ENCODE data around the gene NPM3.
A peak's percentile ranks its signal among the peaks of the same experiment; 100 is the strongest.

NPM3 gene

DNA sequence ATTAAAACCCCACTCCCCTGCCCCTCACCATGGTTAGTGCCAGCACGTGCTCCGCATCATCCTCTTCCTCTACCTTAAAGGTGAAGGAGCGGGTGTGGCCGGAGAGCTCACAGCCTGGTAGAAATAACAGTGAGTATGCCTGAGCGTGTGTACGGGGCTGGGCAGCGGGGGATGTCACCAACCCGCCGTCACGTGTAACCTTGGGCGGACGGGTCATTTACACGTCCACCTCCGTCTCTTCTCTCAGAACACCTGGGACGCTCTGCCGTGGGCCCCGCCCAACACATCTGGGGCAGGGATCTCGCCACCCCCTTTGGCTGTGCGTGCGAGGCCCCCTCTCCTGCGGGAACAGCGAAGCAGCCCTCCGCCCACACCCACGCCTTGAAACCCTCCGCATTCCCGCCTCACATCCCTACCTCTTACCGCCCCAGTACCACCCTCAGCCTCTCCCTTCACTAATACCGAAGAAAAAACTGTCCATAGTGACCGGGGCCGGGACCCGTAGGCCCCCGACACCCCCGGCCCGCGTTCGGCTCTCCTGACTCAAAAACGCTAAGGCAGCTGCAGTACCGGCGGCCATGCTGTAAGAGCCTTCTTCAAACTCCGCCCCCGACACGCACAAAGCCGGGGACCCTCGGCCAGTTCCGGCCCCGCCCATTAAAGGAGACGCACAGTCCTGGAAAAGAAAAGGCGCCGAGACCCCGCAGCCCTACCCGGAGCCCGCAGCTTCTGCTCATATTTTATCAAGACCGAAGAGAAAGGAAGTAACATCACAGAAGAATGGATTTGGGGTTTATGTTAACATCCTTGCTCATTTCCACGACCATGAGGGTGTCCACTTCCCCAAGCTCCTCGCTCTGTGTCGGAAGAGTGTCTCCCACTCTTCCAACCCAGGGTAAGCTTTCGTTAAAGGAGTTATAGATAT, at the start of gene NPM3:
Gene NPM3 (minus strand): TSS at position 636 of the 925 bp plus-strand sequence. CDS start 56 bp downstream, at position 580.
- peak; percentile 80 to 82 for DNase-seq (ENCODE audit: low read depth in 2 of 2)

GRCh38 chr10:101832325-101832771, 49.1 kb upstream of the NPM3 start:
- no peak for DNase-seq (ENCODE audit: low read depth in 2 of 2)

DNA sequence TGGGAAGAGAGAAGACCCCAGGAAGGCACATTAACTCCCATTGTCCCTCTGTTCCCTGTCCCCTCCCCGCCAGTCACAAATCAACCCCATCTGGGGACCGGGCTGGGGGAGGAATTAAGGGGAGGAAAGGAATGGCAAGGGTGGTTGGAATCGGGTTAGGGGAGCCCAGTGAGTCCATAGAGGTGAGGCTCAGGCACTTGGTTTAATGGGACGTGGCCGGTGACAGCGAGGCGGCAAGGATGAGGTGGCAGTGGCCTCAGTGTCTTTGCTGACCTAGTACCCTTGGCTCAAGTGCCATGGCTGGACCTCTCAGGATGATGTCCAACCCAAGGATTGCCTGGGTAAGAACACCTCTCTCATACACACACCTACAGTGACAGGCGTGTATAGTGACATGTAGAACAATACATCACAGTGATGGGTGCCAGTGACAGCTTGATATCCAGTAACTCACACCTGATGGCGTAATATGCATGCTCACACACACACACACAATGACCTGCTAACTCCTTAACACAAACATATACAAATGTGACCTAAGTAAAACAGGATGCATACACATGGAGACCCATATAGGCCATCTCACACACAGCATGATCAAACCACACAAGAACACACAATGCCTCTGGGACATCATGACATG, 48.0 kb upstream of the NPM3 start:
- no peak for DNase-seq (ENCODE audit: low read depth in 2 of 2)

GRCh38 chr10:101830322-101831168, 47.3 kb upstream of the NPM3 start:
- DNase-seq (ENCODE audit: low read depth in 2 of 2), result peak; percentile 81 to 85

DNA sequence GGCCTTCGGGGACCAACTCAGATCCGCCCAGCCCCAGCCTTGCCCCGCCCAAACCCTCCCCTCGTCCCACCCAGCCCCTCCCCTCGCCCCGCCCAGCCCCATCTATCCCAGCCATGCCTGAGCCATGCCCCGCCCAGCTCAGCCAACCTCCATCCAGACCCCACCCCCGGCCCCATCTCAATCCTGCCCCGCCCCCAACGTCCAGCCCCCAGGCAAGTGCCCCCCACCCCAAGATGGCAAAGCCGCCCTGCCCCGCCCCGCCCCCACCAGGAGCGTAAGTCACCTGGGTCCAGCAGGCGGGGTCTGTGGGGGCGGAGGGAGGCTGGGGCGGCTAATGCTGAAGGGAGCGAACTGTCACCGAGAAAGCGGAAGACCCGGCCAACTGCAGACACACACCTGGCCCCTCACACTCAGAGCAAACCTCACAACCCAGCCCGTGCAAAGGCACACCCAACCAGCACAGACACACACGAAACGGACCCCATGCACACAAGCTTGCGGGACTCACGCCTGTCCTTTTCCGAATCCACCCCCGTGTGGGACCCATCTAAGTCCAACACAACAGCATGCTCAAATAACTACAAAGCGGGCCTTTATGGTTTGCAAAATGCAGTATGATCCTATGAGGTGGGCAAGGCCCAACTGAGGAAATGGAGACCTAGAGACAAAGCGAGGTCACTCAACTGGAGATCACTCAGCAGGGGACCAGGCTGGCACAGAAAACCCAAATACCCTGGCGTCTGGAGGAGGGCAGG, 46.5 kb upstream of the NPM3 start:
- DNase-seq (ENCODE audit: low read depth in 2 of 2), result peak; percentile 36 to 55

GRCh38 chr10:101828766-101829551, 45.7 kb upstream of the NPM3 start:
- DNase-seq (ENCODE audit: low read depth in 2 of 2), result no peak

- DNase-seq (ENCODE audit: low read depth in 2 of 2), result no peak
Observed at GRCh38 chr10:101827919-101828600, 44.8 kb upstream of the NPM3 start.

DNA sequence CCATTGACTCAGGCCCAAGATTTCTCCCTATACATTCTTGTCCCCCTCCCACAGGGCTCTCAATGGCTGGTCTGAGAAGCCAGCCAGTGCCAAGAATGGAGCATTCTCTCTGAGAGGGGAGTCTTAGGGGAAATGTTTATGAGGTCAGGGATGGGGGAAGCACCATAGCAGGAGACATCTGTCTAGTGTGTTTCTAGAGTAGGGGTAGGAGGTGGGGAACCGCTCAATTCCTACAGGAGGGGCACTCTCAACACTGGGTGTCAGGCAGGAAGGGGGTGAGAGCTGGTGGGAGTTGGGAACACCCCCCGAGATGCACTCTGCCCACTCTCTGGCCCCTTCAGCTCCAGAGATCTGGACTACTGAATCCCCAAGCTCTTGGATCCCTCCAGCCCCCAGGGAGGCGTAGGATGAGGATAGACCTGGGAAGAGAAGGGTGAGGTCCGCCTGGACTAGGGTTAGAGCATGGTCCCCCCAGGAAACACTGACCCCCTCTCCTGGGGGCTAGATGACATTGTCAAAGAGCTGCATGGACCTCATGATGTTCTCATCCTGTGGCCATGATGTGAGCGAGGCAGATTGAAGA, 43.7 kb upstream of the NPM3 start:
- DNase-seq (ENCODE audit: low read depth in 2 of 2), result no peak

DNA sequence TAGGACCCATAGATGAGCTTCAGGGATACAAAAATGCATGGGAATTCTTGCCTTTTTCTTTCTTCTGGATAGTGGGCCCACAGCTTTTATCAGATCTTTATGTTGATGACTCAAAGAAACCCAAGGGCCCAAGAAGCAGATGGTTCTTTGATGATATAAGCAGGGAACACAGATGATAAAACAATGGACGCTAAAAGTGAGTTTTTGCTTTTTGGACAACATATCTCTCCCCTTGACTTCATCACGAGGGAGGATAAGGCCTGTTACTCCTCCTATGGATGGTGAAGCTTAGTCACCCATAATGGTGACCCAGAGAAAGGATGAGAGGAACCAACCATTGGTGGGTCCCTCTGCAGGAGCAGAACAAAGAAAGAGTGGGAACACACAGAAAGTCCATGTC, 41.5 kb upstream of the NPM3 start:
- no peak for DNase-seq (ENCODE audit: low read depth in 2 of 2)

DNA sequence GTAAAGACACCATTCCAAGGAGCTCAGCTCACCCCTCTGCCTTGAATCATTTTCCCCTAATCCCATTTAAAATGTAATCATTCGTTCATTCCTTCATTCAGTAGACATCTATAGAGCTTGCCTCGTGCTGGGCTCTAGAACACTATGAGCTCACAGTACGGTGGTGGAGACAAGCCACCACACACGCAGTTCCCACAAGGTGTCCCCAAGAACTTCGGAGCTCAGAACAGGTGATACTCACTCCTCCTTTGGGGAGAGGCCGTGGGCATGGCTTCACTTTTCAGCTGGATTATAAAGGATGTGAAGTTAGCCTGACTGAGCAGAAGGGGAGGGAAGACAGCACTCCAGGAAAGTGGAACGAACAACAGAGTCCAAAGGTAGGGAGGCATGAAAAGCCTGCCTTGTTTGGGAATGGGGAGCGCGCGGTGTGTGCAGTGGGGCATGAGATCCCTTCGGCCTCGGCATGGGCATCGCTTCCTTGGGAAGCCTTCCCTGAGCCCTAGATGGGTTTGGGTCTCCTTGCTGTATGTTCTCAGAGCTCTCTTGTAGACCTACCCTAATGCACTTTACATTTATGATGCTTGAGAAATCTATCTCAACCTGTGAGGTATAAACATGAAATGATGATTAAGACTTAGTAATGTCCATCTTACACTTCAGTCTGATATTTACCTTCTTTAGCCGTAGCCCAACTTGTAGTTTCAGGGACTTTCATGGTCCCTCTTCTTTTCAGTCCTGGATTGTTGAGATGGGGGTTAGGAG, 35.8 kb upstream of the NPM3 start:
- DNase-seq (ENCODE audit: low read depth in 2 of 2), result no peak

DNA sequence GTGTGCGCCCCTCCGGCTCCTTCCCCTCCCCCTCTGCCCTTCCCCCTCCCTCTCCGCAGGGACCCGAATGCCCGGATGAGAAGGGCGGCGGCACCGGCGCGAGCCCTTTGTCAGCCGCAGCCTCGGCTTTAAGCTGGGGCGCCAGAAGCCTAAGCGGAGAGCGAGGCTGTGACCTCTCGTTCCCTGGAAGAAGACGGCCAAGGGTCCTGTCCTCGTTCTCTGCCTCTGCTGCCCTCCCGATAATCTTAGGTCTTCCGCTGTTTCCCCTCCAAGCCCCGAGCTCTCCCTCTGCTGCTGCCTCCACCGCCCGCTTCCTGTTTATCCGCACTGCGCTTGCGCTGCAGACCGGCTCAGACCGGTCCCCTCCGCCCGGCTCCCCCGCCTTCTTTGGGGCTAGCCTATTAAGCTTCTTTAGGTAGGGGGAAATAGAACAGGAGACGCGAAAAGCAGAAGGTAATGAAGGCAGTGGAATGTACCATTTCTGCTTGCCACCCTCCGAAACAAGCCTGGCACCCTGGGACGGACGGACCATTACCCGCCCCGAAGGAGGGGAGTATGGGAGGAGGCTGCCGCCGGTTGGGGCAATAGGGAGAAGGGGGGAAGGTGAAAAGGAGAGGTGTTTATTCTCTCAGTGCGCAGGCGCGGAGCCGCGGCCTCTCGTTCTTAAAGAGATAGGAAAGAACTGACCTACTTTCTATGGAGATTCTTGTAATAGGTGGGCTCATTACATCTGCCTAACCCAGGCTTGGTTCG, 35.0 kb upstream of the NPM3 start, which contains the start of gene OGA:
Gene OGA (minus strand): TSS at position 326 of the 753 bp plus-strand sequence. CDS start 422 bp downstream, outside the sequence.
- DNase-seq (ENCODE audit: low read depth in 2 of 2), result peak; percentile 94 to 96

GRCh38 chr10:101817337-101818118, 34.3 kb upstream of the NPM3 start:
- no peak for DNase-seq (ENCODE audit: low read depth in 2 of 2)

DNA sequence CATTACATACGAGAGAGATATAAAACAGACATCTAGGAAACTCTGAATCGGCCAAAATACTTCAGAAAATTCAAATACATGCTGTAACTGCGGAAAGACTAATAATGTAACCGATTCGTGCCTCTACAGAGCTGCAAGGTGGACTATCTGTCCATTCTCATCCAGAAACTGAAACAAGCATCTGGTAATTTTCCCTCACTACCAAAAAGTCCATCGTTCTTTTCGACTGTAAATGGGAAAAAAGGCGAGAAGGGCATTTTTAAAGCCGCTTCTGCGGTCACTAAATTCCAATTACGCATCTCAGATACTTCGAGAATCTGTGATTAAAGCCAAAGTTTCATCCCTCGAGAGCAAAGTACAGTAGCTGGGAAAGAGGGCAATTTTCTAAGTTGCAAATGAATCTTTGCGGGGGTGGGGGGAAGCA, 33.7 kb upstream of the NPM3 start:
- no peak for DNase-seq (ENCODE audit: low read depth in 2 of 2)

DNA sequence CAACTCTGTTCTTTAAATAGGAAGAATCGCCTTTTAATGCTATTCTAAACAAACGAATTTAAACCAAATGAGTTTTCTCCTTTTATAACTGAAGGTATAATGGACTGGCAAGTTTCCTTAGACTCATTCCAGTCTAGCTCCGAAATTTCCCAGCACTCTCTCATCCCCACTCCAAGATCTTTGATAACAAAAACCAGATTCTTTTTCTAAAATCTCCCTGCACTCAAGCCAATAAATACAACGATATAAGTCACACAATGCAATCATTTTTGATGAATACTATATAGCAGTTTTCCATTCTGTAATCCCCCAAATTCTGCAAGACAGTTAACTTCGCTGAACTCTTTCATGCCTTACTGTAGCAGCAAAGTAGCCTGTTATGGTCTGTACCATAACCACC, 33.1 kb upstream of the NPM3 start:
- no peak for DNase-seq (ENCODE audit: low read depth in 2 of 2)

DNA sequence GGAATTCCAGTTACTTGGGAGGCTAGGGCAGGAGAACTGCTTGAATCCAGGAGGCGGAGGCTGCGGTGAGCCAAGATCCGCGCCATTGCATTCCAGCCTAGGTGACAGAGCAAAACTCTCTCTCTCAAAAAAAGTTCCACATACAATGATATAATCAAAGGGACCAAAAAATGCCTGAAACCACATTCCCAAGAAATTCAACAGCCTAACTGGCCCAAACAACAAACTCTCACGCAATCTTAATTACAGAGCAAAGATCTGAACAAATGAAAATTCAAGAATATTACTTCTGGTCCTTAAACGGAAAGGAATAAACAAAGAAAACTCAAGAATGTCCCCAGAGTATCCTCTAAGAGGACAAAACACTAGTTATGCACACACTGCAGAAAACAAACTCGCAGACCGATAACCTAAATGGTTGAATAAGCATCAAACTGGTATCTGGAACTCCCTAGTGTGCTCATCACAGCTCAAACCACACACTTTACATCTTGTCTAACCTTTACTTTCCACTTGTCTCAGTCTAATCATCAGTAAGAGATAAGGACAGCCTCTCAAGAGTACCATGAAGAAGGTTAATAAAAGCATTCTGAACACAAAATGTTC, 31.3 kb upstream of the NPM3 start:
- DNase-seq (ENCODE audit: low read depth in 2 of 2), result no peak

- no peak for DNase-seq (ENCODE audit: low read depth in 2 of 2)
Observed at GRCh38 chr10:101812606-101813005, 29.4 kb upstream of the NPM3 start.

- DNase-seq (ENCODE audit: low read depth in 2 of 2), result no peak
Observed at GRCh38 chr10:101807158-101807557, 23.9 kb upstream of the NPM3 start.

All from stimulated activated CD8-positive, alpha-beta memory T cell treated with anti-CD3 and anti-CD28 coated beads, Interleukin-2, amount 100 ng/mL, for 48 hours (primary cell).